ENCODE measurements around the gene XAGE2.
"Not testable (repeated sequence)": the region's sequence is repeated elsewhere in the genome, so short reads cannot be mapped to it uniquely, and the experiment has no call there.

Gene XAGE2, protein sequence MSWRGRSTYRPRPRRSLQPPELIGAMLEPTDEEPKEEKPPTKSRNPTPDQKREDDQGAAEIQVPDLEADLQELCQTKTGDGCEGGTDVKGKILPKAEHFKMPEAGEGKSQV
- total RNA-seq, result 0 to 0.11 (median 0) reads per million in 17 experiments

DNA sequence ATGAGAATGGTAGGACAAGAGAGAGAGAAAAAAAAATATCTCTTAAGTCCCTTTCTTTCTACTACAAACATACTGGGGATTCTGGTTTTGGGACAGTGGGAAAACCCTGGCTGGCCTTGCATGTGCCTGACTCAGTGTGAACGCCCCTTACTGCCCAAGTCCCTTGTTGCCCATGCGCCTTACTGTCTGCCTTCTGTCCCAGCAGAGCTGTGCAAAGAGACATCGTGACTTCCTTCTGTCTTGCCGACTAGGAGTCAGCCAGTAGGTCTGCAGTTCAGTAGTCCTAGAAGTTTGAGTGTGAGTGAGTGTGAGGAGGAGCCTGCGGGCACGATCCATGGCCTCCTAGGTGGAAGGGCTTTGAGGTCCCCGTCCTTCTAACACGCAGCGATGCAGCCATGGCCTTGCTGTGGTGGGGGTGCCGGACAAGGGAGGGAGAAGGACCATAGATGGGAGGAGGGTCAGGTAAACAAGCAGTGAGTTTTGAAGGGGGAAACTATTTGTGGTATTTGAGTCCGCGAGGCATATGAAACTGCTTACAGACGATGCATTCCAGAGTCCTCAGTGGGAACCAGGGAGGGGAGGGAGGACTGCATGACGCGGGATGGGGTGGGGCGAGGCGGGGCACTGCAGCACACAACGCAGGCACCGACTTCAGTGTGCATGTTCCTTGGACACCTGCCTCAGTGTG lies at the start of gene XAGE2:
Gene XAGE2, plus strand, starts transcription at position 654 of the 688 bp plus-strand sequence. CDS start 994 bp downstream, outside the sequence.
- DNase-seq, result no peak

DNA sequence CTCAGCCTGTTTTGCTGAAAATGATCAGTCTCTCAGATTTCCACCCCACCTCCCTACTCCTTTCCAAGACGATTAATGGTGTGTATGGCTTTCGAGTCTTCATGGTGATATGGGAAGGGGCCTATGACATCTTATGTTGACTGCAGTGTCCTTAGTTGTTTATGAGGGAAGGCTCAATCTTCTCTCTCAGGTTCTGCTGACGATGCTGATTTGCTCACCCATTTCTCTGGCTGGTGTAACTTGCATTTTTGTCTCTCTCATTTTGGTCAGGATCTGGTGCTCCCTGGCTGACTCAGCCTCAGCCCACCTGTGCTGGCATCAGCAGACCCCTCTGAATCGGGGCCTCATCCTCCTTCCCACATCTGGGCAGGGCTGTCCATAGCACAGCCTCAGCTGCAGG lies 31.4 kb upstream of the XAGE2 start:
- no peak for DNase-seq

DNA sequence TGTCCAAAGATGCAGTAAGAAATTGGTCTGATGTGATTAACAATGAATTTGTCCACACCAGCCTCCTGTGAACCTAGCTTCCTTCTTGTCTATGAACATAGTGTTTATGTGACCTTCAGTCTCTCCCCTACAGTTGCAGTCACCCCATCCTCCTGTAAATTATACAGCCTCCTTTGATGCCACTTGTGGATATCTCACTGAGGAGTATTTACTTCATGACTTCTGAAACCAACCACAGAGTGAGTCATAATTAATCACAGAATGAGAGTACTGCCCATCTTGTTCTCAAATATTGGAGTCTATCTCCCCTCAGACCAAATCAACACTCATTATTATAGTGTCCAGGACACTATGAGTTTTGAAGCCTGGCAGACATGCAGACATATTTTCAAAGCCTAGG lies 27.3 kb upstream of the XAGE2 start:
- DNase-seq, result no peak

DNA sequence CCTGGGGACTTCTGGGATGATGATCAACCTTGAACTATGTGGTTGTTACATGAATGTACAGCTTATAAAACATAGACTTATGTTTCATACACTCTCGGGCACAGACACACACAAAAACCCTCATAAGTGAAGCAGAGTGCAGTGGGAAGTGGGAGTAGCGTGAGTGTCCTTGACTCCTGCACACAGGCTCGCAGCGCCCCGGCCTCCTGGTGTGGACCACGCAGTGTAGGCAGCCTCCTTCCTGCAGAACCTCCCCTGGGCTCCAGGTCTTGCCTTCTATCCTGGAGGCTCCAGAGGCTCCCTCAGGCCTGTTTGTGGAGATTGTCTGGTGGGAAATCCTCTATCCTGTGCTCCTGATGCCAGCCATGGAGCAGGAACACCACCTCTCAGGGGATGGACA lies 25.7 kb upstream of the XAGE2 start:
- not testable (repeated sequence) for DNase-seq

DNA sequence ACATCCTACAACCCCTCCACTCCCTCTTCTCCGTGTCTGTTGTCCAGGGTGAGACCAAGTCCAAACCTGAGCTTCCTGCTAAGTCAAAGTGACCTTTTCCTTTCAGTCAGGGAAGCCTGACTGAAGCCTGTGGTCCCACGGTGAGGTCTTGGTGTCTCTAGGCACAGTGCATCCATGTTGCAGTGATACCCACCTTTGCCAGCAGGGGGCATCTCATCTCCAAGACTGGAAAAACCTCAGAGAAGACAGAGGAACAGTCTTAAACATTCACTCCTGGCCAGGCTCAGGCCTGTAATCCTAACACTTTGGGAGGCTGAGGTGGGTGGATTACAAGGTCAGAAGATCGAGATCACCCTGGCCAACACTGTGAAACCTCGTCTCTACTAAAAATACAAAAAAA lies 23.4 kb upstream of the XAGE2 start:
- DNase-seq, result peak; percentile 51 to 71 (median 60)

DNA sequence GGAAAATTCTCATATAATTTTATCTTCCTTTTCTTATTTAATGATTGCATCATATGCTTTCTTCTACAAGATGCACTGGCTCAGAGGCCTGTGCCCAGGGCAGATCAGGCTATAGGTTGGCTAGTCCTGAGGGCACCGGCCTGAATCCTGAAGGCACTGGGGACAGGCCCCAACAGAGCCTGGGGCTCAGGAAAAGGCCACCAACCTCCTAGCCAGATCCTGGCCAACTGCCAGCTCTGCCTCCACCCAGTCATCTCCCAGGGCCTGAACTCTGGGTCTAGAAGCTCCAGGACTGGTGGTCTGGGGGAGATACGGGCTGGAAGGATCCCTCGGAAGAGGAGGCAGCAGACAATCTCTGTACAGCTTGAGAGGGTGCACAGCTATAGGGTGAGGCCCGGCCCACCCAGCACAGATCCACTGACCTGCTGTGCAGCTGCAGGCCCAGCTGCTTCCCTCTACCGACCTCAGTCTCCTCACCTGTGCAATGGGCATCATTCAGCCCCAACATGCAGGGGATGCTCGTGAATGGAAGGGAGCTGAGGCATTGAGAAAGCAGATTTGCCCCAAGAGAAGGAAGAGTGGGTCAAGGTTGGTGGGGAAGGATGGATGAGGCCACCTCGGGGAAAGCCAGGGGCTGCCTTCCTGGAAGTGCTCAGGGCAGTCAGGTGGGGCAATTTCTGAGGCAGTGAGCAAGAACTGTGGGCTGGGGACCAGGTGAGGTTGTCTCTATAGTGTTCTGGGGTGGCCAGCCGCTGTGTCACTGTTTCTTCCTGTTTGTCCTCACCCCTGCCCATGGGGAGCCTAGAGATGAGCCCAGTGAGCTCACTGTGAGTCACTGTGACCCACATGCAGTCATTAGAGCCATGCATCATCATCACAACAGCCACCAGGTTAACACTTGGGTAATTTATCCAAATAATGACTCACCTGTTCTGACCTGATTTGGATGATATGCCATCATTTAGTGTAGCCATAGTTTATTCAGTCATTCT lies 22.4 kb upstream of the XAGE2 start:
- peak in 3 of 4 experiments; percentile 1 to 7 (median 4) for DNase-seq

DNA sequence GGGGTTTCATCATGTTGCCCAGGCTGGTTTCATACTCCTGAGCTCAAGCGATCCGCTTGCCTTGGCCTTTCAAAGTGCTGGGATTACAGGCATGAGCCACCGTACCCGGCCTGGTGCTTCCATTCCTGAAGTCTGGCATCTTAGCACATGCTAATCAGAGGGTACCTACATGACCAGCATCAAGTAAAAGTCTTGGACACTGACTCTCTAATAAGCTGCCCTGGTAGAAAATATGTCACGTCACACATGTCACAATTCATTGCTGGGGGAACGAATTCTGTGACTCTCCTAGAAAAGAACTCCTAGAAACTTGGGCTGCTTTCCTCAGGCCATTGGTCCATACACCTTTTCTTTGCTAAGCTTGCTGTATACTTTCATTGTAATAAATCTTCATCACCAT lies 19.1 kb upstream of the XAGE2 start:
- no peak for DNase-seq

DNA sequence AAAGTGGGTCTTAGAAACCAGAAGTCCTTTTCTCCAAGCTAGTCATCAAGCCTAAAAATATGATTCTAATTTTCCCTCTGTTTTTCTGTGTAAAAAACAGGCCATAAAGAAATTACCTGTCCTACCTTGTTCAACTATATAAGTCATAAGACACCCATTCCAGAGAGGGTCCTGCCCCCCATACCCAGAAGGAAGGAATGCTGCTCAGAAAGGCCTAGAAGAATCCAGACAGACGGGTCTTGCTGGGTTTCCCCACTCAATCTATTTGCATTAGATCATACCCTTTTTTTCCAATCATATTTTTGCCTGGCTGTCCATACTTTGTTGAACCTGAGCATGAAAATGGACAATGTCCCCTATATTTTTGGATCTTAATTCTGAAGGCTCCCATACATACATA lies 16.3 kb upstream of the XAGE2 start:
- DNase-seq, result no peak

DNA sequence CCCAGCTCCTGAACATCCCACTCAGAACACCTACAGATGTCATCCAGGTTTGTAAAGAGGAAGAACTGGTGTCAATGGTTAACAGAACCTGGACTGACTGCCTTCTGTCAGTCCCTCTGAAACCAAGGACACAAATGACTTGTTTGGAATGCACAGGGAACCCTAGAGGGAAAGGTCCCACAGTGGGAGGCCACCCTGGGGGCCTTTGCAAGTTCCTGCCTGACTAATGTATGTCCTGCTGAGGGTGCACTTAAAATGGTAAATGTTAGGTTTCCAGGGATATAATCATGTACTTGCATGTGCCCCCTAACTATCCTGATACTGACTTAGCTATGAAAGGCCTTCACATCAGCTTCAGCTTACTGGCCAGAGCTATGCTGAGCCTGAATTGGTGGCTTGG lies 15.0 kb upstream of the XAGE2 start:
- no peak for DNase-seq

DNA sequence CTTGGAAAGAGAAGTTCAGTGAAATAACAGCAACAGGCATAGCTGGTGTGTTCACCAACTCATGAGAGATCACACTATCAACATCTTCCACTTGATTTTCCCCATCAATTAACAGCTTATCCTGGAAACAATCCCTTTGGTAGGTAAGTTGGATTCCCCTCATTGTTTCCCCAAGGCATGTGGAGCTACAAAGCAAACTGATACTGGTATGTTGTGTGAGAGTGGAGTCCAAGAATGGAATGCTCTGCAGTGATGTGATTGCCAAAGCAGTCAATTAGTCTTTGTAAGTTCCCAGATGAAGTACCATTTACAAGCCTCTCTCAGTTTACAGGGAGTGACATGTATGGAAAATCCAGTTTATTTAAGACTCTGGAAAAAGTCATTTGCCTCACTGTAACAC lies 13.7 kb upstream of the XAGE2 start:
- no peak for DNase-seq

DNA sequence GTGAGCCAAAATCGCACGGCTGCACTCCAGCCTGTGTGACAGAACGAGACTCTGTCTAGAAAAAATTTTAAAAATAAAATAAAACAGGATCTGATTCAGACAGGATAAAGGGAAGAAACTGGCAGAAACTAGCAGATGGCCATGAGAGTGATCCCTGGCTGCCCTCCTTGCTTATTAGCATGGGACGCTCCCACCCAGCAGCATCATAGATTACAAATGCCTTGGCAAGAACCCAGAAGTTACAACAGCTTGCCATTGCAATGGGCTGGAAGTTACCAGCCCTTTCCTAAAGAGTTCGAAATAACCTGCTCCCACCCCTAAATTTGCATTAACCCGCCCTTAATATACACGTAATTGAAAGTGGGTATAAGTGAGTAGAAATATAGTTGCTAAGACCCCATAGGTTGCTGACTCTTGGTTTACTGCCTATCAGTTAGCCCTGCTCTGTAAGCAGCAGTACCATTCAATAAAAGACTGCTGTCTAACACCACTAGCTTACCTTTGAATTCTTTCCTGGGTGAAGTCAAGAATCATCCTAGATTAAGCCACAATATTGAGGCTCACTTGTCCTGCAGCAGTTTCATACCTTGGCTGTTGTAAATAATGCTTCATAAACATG lies 9.1 kb upstream of the XAGE2 start:
- DNase-seq, result no peak

DNA sequence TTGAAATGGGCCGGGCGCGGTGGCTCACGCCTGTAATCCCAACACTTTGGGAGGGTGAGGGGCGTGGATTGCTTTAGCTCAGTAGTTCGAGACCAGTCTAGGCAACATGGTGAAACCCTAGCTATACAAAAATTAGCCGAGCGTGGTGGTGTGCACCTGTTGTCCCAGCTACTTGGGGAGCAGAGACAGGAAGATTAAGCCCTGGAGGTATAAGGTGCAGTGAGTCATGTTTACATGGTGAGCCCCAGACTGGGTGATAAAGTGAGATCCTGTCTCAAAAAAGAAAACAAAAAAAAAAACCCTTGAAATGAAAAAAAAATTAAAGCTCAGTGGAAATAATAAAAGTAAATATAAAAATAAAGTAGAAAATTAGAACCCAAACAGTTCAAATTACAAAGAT lies 6.9 kb upstream of the XAGE2 start:
- DNase-seq, result no peak

DNA sequence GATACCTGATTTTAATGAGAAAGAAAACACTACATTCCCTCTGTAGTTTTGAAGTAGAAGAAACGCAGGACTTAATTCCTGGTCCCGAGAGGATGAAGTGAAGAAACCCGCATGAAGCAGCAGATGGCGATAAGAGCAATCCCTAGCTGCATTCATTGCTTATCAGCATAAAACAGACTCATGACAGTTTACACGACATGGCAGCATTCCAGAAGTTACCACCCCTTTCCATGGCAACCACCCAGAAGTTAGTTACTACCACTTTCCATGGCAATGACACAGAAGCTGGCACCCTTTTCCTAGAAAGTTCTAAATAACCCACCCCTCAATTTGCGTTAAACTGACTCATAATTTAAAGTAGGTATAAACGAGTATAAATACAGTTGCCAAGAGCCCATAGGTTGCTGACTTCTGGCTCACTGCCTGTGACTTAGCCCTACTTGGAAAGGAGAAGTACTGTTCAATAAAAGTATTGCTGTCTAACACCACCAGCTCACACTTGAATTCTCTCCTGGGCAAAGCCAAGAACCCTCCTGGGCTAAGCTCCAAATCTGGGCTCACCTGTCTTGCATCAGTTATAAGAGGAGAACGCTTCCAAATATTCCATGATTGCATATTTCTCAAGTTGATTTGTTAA lies 5.5 kb upstream of the XAGE2 start:
- no peak for DNase-seq

DNA sequence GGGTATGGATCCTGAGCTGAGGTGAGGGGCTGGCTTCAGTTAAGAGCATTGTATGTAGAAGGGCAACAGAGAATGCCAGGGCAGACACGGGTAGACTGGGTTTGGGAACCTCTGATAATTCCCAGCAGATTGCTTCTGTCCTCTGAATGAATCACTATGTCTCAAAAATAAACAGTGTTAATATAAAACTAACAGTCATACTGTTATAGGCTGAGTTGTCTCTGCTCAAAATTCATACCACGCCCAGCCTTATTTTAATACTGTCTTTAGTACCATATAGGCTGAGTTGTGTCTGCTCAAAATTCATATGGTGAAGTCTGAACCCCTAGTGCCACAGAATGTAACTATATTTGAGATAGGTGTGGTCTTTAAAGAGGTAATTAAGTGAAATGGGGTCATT lies 10.0 kb downstream of the XAGE2 start:
- DNase-seq, result no peak

DNA sequence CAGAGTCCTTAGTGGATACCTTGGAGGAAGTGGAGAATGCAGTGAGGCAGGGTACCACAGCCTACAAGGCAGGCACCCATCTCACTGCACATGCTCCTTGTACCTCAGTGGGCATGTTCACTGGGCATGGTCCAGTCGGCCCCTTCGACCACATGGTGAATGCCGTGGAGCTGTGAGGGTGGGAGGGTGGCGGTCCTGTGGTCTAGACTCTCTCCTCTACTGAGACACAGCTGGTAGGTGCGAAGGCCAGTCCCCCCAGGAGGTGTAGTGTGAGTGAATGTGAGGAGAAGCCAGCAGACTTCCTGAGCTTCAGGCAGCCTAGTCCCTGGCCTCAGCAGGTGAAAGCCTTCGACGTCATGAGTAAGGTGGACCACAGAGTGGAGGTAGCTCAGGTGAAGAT lies 12.2 kb downstream of the XAGE2 start:
- DNase-seq, result no peak

DNA sequence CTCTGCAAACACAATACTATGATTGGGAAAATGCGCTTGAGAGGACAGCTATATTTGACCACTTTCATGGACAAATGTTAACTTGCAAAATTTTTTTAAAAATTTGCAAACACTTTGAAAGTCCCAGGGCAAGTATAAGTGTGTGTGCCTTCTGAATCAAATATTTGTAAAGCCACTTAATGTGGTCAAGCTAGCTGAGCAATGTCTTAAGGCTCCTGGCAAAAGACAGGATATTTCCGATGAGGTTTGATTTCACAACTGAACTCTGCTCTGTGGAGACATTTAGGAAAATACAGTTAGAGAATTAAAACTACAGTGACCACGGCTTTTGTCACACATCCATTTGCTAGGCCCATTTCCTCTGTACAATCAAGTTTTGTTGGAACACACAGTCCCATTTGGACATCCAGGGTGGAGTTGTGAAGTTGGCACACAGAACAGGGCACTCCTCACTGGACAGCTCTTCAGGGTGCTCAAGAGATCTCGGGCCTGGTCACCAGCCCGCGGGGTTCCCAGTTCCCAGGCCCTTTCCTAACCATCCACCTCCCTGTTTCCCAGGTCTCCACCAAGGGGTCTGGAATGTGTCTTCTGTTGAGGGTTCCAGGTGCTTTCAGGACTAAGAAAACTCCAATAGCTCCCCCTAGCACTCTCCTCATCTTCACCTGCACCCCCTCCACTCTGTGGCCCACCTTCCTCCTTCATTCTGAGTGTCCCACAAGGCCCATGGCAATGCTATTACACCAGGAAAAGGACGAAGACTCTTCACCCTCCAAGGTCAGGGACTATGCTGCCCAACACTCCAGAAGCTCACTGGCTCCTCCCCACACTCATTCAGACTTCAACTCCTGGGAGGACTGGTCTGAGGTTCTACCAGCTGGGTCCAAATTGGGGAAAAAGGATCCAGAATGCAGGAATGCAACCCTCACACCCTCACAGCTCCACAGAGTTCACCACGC lies 41.9 kb downstream of the XAGE2 start:
- DNase-seq, result no peak

DNA sequence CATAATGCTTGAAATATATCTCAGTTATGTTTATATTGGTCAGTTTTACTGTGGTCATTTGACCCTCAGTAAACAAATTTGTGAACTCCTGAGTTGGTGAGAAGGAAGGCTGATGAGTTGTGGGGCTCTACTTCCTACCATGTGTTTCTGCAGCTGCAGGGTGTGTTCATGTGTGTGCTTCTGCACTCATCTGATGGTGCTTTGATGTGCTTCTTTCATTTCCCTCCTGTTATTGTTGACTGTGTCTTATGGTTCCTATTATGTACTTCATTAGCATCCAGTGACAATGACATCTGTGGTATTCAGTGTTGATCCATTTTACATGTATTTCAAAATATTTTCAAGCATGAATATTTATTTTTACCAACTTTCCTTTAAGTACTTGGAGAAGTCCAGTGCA lies 46.5 kb downstream of the XAGE2 start:
- no peak for DNase-seq

DNA sequence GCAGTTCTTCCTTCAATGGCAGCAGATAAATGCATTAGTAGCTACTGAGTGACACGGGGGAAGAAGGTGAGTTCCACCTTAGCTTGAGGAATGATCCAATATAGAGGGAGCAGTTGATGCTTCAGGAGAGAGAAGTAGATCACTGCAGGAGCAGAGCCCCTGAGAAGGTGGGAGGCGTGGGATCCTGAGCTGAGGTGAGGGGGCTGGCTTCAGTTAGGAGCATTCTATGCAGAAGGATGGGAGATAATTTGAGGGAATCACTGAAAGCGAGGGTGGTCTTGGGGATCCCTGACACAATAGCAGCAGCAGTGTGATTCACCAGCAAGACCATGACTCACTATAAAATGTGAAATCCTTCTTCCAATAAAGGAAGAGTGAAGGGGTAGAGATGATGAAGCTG lies 48.0 kb downstream of the XAGE2 start:
- DNase-seq, result no peak

DNA sequence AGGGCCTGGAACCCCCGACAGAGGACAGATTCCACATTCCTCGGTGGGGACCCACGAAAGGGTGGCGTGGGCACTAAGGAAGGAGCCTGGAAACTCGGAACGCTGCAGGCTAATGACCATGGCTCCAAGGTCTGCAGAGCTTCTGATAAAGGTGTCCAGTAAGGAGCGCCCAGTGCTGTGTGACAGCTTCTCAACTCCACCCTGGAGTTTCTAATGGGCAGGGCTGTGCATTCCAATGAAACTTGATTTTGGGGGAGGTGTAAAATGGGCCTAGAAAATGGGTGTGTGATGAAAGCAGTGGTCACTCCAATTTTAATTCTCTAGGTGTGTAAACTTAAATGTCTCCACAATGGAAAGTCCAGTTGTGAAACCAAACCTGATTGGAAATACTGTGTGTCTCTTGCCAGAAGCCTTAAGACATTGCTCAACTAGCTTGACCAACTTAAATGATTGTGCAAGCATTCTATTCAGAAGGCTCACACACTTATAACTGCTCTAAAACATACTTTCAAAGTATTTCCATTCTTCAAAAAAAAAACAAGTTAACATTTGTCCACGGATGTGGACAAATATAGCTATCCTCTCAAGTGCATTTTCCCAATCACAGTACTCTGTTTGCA lies 52.1 kb downstream of the XAGE2 start:
- no peak for DNase-seq

DNA sequence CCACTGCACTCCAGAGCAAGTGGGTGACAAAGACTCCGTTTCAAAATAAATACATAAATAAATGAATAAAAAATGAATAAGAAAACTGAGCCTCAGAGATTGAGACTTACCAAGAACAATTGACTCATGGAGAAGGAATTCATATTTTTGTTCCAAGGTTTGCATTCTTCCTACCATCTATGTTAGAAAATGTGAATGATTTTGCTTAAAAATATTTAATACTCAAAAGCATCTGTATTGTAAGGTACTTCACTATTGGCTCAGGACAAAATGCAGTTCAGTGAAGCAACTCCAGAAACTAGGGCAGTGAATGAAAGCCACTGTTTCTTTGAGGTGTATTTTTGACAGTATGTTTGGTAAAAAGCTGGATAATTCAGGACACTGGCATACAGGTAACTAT lies 54.1 kb downstream of the XAGE2 start:
- DNase-seq, result no peak

DNA sequence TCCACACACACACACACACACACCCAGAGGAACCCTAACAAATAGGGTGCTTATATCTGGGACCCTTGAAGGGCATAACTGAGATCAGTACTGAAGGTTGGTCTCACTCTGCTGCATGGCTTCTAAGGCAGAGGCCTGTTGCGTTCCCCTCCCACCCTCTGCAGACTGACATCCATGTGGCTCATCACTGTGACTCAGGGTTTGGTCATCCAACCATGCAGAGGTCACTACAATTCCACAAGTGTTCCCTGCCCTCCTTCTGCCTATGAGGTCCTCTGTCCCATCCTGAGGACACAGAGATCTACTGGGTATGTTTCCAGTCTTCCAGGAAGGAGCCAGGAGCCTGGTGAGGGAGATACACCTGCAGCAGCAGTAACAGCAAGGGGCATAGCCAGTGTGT lies 55.8 kb downstream of the XAGE2 start:
- no peak for DNase-seq

Measured in suppressor macrophage (primary cell).